Measurements from ENCODE around the gene STAT2. TPM values are rescaled to one million over a fixed set of nuclear protein-coding genes. Genes with fewer than 3 reads are reported as not detected.

Gene STAT2
- total RNA-seq, 1 donor from 2014 or later = 132 TPM

GRCh38 chr12:56315249-56315621 is 44.7 kb downstream of the STAT2 start:
- H3K9me3 Mint-ChIP-seq = no peaks in the 10 kb centered on the region
- DNase-seq (ENCODE audit: extremely low spot score, unreplicated experiment) = no peak
- H3K36me3 Mint-ChIP-seq = peaks cover 5% of the 10 kb centered on the region
- no peaks in the 10 kb centered on the region for H3K27me3 Mint-ChIP-seq
- TF ChIP-seq CTCF (conservative IDR thresholded peaks at IDR 0.05) = no peak
- peak overlapping the region; percentile 99 for H3K4me3 Mint-ChIP-seq
- H3K4me1 Mint-ChIP-seq (ENCODE audit: unreplicated experiment) = peaks cover 5% of the 10 kb centered on the region
- peak overlapping the region; percentile 99 for H3K27ac Mint-ChIP-seq

GRCh38 chr12:56311003-56311402 is 48.9 kb downstream of the STAT2 start:
- no peaks in the 10 kb centered on the region for H3K27me3 Mint-ChIP-seq
- H3K9me3 Mint-ChIP-seq = no peaks in the 10 kb centered on the region
- DNase-seq (ENCODE audit: extremely low spot score, unreplicated experiment) = no peak
- H3K4me1 Mint-ChIP-seq (ENCODE audit: unreplicated experiment) = peaks cover 5% of the 10 kb centered on the region
- TF ChIP-seq CTCF (conservative IDR thresholded peaks at IDR 0.05) = no peak
- no peak overlapping the region for H3K27ac Mint-ChIP-seq
- peaks cover 16% of the 10 kb centered on the region for H3K36me3 Mint-ChIP-seq
- no peak overlapping the region for H3K4me3 Mint-ChIP-seq

GRCh38 chr12:56308714-56309113 is 51.2 kb downstream of the STAT2 start:
- H3K4me3 Mint-ChIP-seq = no peak overlapping the region

GRCh38 chr12:56307221-56307965 is 52.5 kb downstream of the STAT2 start:
- H3K4me3 Mint-ChIP-seq = no peak overlapping the region
- H3K36me3 Mint-ChIP-seq = peaks cover 16% of the 10 kb centered on the region
- no peaks in the 10 kb centered on the region for H3K9me3 Mint-ChIP-seq
- no peak for TF ChIP-seq CTCF (conservative IDR thresholded peaks at IDR 0.05)
- no peak for DNase-seq (ENCODE audit: extremely low spot score, unreplicated experiment)
- H3K27me3 Mint-ChIP-seq = no peaks in the 10 kb centered on the region
- no peak overlapping the region for H3K27ac Mint-ChIP-seq
- peaks cover under 1% of the 10 kb centered on the region for H3K4me1 Mint-ChIP-seq (ENCODE audit: unreplicated experiment)

More at GRCh38 chr12:56308714-56309113, 51.2 kb downstream of the STAT2 start:
- Mint-ChIP-seq H3K36me3 (peaks cover 15% of the 10 kb centered on the region), H3K9me3 (no peaks in the 10 kb centered on the region), H3K27ac (no peak overlapping the region), H3K27me3 (no peaks in the 10 kb centered on the region), H3K4me1 (ENCODE audit: unreplicated experiment) (no peaks in the 10 kb centered on the region)
- no peak for TF ChIP-seq CTCF (conservative IDR thresholded peaks at IDR 0.05)
- DNase-seq (ENCODE audit: extremely low spot score, unreplicated experiment) = no peak

- H3K4me1 Mint-ChIP-seq (ENCODE audit: unreplicated experiment) = peaks cover 17% of the 10 kb centered on the region
- H3K27ac Mint-ChIP-seq = no peak overlapping the region
- peaks cover 18% of the 10 kb centered on the region for H3K36me3 Mint-ChIP-seq
- DNase-seq (ENCODE audit: extremely low spot score, unreplicated experiment) = no peak
- TF ChIP-seq CTCF (conservative IDR thresholded peaks at IDR 0.05) = no peak
- H3K9me3 Mint-ChIP-seq = no peaks in the 10 kb centered on the region
- H3K4me3 Mint-ChIP-seq = no peak overlapping the region
- H3K27me3 Mint-ChIP-seq = no peaks in the 10 kb centered on the region
Observed at GRCh38 chr12:56304872-56305590, 54.9 kb downstream of the STAT2 start.

Measured in type B pancreatic cell (in vitro differentiated cells).